Fibroblast of the aortic adventitia (primary cell): Measurements from ENCODE around the gene TMPRSS9. TPM values are rescaled to one million over a fixed set of nuclear protein-coding genes. Genes with fewer than 3 reads are reported as not detected.

Experiments
- DNase-seq: peaks from one replicate; pipeline ENCODE4 v3.0.0-alpha.2; 2010; ENCODE audit warnings: low read depth
- H3K4me3 ChIP-seq: 2 replicates; pipeline ENCODE4 v1.5.1; 2011; ENCODE audit warnings: low read depth, mild to moderate bottlenecking, control low read depth, low read length, moderate library complexity
- total RNA-seq: library from RNA; depleted of rRNA; stranded (reverse); fragments of >200 nt; gene quantifications from 2 replicates; pipeline ENCODE4 v1.2.3, GENCODE V29; 2012; ENCODE audit warnings: low replicate concordance
- TF ChIP-seq, protein P1 (sequence below): IDR thresholded peaks from 2 replicates; pipeline ENCODE4 v1.5.1; 2011; ENCODE audit warnings: mild to moderate bottlenecking, low read length, control low read depth, inconsistent platforms; ENCODE audit not compliant: insufficient read depth

TMPRSS9 gene
- total RNA-seq, 1 donor = not detected

DNA sequence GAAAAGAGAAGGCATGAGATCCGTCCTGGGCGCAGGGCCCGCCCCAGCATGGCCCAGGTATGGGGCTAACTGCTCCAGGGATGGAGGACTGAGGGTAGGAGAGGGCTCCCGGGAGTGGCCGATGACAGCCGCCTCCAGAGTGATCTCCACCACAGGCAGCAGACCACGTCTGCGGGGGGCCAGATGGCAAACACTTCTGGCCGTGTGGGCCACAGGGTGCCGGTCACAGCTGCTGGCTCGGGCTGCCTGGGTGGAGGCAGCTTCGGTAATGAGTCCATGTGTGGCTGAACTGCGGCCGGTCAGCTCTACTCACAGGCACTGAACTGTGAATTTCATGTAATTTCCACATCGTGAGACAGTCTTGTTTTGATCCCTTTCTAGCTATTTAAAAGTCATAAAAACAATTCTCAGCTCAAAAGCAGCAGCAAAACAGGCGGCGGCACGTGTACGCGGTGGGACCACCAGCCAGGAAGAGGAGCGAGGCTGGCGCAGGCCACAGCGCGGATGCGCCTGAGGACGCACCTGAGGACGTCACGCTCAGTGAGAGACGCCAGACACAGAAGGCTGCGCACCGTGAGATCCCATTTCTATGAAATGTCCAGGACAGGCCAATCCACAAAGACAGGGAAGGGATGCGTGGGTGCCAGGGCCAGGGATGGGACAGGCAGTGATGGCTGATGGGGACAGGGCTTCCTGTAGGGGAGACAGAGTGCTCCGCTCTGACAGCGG lies 35.7 kb upstream of the TMPRSS9 start:
- TF ChIP-seq, protein P1, sequence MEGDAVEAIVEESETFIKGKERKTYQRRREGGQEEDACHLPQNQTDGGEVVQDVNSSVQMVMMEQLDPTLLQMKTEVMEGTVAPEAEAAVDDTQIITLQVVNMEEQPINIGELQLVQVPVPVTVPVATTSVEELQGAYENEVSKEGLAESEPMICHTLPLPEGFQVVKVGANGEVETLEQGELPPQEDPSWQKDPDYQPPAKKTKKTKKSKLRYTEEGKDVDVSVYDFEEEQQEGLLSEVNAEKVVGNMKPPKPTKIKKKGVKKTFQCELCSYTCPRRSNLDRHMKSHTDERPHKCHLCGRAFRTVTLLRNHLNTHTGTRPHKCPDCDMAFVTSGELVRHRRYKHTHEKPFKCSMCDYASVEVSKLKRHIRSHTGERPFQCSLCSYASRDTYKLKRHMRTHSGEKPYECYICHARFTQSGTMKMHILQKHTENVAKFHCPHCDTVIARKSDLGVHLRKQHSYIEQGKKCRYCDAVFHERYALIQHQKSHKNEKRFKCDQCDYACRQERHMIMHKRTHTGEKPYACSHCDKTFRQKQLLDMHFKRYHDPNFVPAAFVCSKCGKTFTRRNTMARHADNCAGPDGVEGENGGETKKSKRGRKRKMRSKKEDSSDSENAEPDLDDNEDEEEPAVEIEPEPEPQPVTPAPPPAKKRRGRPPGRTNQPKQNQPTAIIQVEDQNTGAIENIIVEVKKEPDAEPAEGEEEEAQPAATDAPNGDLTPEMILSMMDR = no peak
- no peak overlapping the region for H3K4me3 ChIP-seq

DNA sequence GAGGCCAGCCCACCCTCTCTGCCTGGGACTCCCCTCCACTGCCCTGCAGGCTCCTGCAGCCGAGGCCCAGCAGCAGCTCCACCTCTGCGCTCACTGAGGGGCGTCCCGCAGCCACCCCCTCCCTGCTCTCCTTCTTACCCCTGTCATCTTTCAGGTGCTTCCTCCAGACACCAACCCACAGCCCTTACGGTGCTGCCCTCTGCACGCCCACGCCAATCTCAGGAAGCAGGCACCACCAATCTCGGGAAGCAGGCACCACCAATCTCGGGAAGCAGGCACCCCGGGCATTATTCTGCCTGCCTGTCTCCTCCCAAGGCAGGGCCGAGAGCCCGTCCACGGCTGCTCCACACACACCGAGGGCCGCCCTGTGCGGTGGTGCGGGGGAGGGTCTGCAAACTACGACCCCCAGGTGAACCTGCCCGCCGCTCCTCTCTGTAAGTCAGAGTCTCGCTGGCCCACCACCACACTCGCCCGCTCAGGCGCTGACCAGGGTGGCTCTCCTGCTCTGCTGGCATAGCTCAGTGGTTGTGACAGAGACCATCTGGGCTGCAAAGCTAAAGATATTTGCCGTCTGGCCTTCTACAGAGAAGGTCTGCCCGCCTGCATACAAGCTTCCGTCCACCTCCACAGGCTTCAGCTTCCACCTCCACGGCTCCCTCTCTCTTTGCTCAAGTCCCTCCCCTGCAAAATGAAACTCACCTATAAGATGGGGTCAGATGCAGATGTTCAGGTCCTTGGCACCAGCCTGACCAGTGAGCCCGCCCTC lies 34.6 kb upstream of the TMPRSS9 start:
- no peak for DNase-seq
- no peak overlapping the region for H3K4me3 ChIP-seq
- TF ChIP-seq, protein P1 = no peak

More for the DNA sequence above, 35.7 kb upstream of the TMPRSS9 start:
- DNase-seq = no peak

DNA sequence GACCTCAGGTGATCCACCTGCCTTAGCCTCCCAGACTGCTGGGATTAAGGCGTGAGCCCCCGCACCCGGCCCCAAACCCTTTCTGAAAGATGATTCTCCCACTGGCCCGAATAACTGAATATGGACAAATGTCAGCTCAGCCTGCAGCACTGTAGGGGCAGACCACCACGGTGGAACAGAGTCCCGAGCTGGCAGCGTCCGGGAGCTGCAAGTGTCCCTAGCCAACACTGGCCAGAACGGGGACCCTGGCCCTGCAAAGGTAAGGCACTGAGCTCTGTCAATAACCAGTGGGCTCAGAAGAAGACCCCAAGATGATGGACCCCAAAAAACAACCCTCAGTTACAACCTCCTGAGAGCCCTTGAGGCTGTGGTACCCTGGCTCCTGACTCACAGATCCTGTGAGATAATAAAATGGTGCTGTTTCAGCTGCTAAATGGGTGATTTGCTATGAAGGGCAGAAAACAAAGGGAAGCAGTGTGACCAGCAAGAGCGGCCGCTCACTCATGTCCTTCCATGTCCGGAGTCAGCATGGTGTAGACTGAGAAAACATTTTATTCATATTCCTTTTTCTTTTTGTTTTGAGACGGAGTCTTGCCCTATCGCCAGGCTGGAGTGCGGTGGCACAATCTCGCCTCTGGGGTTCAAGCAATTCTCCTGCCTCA lies 33.2 kb upstream of the TMPRSS9 start:
- H3K4me3 ChIP-seq = peak overlapping the region; percentile 96
- TF ChIP-seq, protein P1 = no peak
- no peak for DNase-seq

DNA sequence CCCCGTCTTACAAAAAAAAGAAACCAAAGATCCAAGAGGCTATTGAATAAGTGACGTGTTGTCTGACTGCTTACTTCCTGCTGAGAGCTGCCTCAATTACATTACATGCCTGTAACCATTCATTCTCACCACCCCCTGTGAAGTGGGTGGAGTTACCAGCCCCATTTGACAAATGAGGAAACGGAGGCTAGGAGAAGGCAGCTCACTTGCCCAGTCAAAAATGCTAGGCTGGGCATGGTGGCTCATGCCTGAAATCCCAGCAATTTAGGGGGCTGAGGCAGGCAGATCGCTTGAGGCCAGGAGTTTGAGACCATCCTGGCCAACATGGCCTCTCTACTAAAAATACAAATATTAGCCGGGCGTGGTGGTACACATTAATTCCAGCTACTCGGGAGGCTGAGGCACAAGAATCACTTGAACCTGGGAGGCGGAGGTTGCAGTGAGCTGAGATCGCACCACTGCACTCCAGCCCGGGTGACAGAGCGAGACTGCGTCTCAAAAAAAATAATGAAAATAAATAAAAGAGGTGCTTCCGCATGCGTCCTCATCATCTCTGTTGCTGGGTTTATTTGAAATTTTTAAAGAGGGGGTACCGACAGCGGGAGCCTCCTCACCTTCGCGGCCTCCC lies 32.2 kb upstream of the TMPRSS9 start:
- TF ChIP-seq, protein P1 = no peak
- H3K4me3 ChIP-seq = peak overlapping the region; percentile 96
- DNase-seq = peak; percentile 66

DNA sequence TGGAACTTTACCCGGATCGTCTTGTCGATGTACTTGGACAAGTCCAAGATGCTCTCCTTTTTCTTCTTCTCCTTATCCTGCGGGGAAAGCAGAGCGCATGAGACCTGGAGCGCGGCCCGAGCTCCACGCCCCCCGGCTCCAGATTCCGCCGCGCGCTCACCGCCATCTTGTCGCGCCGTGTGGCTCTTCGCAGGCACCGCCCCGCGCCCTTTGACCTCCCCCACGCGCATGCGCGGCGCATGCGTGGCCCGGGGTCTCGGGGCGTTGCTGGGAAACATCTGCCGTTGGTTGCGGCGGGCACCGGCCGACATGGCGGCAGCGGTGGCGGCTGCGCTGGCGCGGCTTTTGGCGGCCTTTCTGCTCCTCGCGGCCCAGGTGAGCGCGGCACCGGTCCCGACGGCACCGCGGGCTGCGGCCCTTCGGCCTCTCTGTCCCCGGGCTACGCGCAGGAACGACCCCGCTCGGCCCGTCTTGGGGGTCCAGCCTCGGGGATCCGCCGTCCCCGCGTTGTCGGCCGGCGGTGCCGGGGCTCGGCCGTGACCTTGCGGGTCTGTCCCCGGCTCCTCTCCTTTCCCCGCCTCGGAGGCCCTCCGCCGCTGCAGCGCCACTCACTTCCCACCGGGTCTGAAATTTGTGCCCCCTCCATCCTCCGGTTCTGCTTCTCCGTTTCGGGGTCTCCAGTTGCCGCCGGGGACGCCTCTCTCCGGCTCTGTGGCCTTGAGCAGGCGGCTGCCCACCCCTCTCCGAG lies 31.5 kb upstream of the TMPRSS9 start, which contains the start of the genes LSM7 and SPPL2B:
Gene LSM7 (minus strand): TSS at position 186 of the 748 bp plus-strand sequence. CDS start 20 bp downstream, at position 166.
Gene SPPL2B (plus strand): TSS at position 284 of the 748 bp plus-strand sequence. CDS start 26 bp downstream, at position 310.
- TF ChIP-seq, protein P1 = no peak
- peak within 1 kb of the TSS; percentile 96 for H3K4me3 ChIP-seq
- DNase-seq = peak; percentile 78

DNA sequence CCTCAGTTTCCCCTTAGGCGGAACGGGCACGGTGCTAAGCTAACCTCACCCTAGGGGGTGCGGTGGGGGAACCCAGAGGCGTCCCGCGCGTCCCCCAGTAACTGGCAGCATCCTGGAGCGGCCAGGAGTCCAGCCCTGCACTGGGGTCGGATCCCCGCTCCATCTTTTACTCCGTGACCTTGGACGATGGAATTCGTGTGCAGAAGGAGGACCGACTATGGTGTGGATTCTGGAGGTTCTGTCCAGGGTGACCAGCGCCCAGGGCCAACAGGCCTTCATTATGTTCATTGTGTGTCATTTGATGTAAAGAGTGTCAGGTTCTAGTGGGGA lies 31.0 kb upstream of the TMPRSS9 start:
- TF ChIP-seq, protein P1 = no peak
- DNase-seq = no peak
- H3K4me3 ChIP-seq = peak overlapping the region; percentile 96
